ENCODE measurements around the gene ANTXR1.

The ANTXR1 gene

GRCh38 chr2:69237070-69237670 is 224.2 kb downstream of the ANTXR1 start:
- TF ChIP-seq, protein P1, sequence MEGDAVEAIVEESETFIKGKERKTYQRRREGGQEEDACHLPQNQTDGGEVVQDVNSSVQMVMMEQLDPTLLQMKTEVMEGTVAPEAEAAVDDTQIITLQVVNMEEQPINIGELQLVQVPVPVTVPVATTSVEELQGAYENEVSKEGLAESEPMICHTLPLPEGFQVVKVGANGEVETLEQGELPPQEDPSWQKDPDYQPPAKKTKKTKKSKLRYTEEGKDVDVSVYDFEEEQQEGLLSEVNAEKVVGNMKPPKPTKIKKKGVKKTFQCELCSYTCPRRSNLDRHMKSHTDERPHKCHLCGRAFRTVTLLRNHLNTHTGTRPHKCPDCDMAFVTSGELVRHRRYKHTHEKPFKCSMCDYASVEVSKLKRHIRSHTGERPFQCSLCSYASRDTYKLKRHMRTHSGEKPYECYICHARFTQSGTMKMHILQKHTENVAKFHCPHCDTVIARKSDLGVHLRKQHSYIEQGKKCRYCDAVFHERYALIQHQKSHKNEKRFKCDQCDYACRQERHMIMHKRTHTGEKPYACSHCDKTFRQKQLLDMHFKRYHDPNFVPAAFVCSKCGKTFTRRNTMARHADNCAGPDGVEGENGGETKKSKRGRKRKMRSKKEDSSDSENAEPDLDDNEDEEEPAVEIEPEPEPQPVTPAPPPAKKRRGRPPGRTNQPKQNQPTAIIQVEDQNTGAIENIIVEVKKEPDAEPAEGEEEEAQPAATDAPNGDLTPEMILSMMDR (IDR thresholded peaks at IDR 0.05; ENCODE audit: extremely low read depth, insufficient read depth, missing control alignments): no peak
- in situ Hi-C loops (cut with MboI; ENCODE audit: low pct_unique_long_range_greater_than_20kb, low sequenced_read_pairs, unreplicated experiment): no loop called here

GRCh38 chr2:69238449-69239031 is 225.6 kb downstream of the ANTXR1 start:
- TF ChIP-seq, protein P1 (IDR thresholded peaks at IDR 0.05; ENCODE audit: extremely low read depth, insufficient read depth, missing control alignments): no peak
- no peak for DNase-seq (ENCODE audit: low spot score)
- in situ Hi-C loops (cut with MboI; ENCODE audit: low pct_unique_long_range_greater_than_20kb, low sequenced_read_pairs, unreplicated experiment): no loop called here

More at GRCh38 chr2:69237070-69237670, 224.2 kb downstream of the ANTXR1 start:
- no peak for DNase-seq (ENCODE audit: low spot score)

- in situ Hi-C loops (cut with MboI; ENCODE audit: low pct_unique_long_range_greater_than_20kb, low sequenced_read_pairs, unreplicated experiment): no loop called here
- DNase-seq (ENCODE audit: low spot score): no peak
Observed at GRCh38 chr2:69241093-69241492, 228.1 kb downstream of the ANTXR1 start.

DNA sequence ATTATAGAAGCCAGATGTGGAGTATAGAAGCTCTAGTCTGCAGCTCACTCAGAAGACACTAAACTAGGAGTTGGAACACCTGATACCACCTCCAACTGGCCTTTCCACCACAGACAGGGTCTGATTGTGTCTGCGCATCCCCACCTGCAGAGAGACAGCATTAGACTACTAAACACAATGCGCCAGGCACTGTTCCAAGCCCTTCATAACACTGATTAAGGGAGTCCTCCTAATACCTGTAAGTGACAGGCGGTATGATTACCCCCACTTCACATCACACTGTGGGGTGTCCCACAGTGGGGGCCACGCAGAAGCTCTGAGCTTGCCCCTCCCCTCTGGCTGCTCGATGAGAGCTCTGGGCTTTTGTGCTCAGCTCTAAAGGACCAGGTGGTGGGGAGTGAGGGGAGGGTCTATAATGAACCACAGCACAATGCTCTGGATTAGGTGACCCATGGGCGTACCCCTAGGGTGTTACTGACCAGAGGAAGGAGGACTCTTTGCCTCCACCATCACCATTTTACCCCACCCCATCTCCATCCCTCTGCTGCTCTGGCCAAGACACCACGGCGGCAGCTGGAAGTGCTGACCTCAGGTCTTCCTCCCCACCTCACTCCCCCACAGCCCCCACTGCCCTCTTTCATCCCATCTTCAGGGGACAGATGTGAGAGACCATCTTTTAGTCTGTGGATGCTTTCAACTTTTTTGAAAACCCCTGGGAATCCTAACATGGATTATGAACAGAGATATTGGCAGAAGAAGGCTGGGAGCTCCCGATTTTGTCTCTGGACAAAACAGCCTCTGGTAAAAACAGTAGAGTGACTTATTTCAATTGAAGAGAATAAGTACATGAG is 228.9 kb downstream of the ANTXR1 start:
- TF ChIP-seq, protein P1 (IDR thresholded peaks at IDR 0.05; ENCODE audit: extremely low read depth, insufficient read depth, missing control alignments): no peak
- DNase-seq (ENCODE audit: low spot score): no peak
- in situ Hi-C loops (cut with MboI; ENCODE audit: low pct_unique_long_range_greater_than_20kb, low sequenced_read_pairs, unreplicated experiment): no loop called here

More at GRCh38 chr2:69241093-69241492, 228.1 kb downstream of the ANTXR1 start:
- TF ChIP-seq, protein P1 (IDR thresholded peaks at IDR 0.05; ENCODE audit: extremely low read depth, insufficient read depth, missing control alignments): no peak

GRCh38 chr2:69242651-69243051 is 229.7 kb downstream of the ANTXR1 start:
- in situ Hi-C loops (cut with MboI; ENCODE audit: low pct_unique_long_range_greater_than_20kb, low sequenced_read_pairs, unreplicated experiment): no loop called here
- TF ChIP-seq, protein P1 (IDR thresholded peaks at IDR 0.05; ENCODE audit: extremely low read depth, insufficient read depth, missing control alignments): no peak
- DNase-seq (ENCODE audit: low spot score): no peak

DNA sequence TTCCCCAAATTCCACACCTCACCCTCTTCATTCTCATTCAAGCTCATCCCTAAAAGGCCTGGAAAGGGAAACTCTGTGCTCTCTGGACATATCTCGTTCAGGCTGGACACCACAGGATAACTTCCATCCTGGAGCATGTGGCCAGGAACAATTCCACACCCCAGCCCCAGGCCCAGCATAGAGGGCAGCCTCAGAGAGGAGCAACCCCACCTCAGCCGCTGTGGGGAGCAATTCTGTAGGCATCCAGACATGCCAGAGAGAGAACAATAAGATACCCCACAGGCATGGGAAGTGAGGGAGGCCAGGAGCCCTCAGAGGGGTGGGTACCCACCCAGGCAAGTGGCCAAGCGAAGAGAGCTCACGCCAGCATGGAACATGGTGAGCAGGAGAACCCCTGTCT is 230.7 kb downstream of the ANTXR1 start:
- in situ Hi-C loops (cut with MboI; ENCODE audit: low pct_unique_long_range_greater_than_20kb, low sequenced_read_pairs, unreplicated experiment): no loop called here

More for the DNA sequence above, 230.7 kb downstream of the ANTXR1 start:
- TF ChIP-seq, protein P1 (IDR thresholded peaks at IDR 0.05; ENCODE audit: extremely low read depth, insufficient read depth, missing control alignments): no peak
- DNase-seq (ENCODE audit: low spot score): no peak

Data from GM13977 (cell line).